Measurements from ENCODE around the gene TPPP3. TPM values are rescaled to one million over a fixed set of nuclear protein-coding genes. Genes with fewer than 3 reads are reported as not detected.
"Not testable (repeated sequence)": the region's sequence is repeated elsewhere in the genome, so short reads cannot be mapped to it uniquely, and the experiment has no call there.

The TPPP3 gene
- total RNA-seq, 1 donor from 2014 or later: 135 TPM

DNA sequence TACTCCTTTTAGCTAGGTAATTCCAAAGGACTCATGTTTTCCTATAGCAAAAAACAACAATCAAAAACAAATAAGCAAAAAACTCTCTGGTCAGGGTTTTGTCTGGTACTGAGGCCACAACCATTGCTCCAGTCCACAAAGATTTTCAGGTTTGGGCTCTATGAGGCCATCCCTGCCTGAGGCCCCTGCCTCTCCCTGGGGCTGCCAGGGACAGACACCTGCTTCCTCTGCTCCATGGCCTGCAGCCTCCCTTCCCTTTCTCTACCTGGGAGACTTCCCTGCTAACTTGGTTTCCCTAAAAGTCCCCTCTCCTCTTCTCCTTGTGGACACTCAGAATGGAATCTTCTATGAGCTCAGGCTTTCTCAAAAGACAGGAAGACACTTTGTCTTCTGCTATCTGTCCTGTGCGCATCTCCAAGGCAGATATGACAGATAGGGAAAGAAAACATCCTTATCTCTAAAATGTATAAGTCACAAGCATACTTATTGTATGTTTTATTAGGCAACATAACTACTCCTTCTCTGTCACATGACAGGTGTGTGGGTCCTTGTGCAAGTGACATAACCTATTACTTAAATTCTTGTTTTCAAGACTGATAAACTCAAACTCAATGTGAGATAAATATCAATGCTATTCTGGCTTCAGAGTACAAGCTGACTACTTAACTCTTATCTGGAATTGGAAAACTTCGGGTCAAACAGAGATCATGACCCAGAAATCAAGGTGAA is 24.2 kb upstream of the TPPP3 start:
- H3K4me1 ChIP-seq (ENCODE audit: control insufficient read depth in 3 of 3, insufficient read depth in 3 of 3, low read length in 3 of 3): peaks cover 9 to 22% (median 10%) of the 10 kb centered on the region in 3 donors
- H3K27me3 ChIP-seq (ENCODE audit: control insufficient read depth in 3 of 3, insufficient read depth in 3 of 3, low read length in 3 of 3): no peaks in the 10 kb centered on the region
- H3K4me3 ChIP-seq (ENCODE audit: low read length in 3 of 3): no peak overlapping the region
- no peak overlapping the region for H3K27ac ChIP-seq (ENCODE audit: low read depth, low read length)
- H3K36me3 ChIP-seq (ENCODE audit: control insufficient read depth in 3 of 3, insufficient read depth in 3 of 3, low read length in 3 of 3): no peaks in the 10 kb centered on the region
- H3K9me3 ChIP-seq (ENCODE audit: control insufficient read depth in 3 of 3, low read length in 3 of 3): no peaks in the 10 kb centered on the region
- no peak overlapping the region for H3K9ac ChIP-seq (ENCODE audit: low read depth in 1 of 3, low read length in 3 of 3)

GRCh38 chr16:67415872-67416793 is 22.8 kb upstream of the TPPP3 start, which contains the start of gene ZDHHC1:
TSS of gene ZDHHC1 (minus strand) at chr16:67416477. CDS start at chr16:67407775, 8,702 bp downstream.
- Histone ChIP-seq H3K27ac (ENCODE audit: low read depth, low read length) (peak within 1 kb of the TSS; percentile 80), H3K27me3 (ENCODE audit: control insufficient read depth in 3 of 3, insufficient read depth in 3 of 3, low read length in 3 of 3) (no peaks in the 10 kb centered on the region), H3K4me1 (ENCODE audit: control insufficient read depth in 3 of 3, insufficient read depth in 3 of 3, low read length in 3 of 3) (peaks cover 9 to 22% (median 10%) of the 10 kb centered on the region in 3 donors), H3K4me3 (ENCODE audit: low read length in 3 of 3) (peak within 1 kb of the TSS; percentile 78 to 83 (median 82)), H3K36me3 (ENCODE audit: control insufficient read depth in 3 of 3, insufficient read depth in 3 of 3, low read length in 3 of 3) (no peaks in the 10 kb centered on the region), H3K9ac (ENCODE audit: low read depth in 1 of 3, low read length in 3 of 3) (peak within 1 kb of the TSS; percentile 77 to 88 (median 86)), H3K9me3 (ENCODE audit: control insufficient read depth in 3 of 3, low read length in 3 of 3) (no peaks in the 10 kb centered on the region)

DNA sequence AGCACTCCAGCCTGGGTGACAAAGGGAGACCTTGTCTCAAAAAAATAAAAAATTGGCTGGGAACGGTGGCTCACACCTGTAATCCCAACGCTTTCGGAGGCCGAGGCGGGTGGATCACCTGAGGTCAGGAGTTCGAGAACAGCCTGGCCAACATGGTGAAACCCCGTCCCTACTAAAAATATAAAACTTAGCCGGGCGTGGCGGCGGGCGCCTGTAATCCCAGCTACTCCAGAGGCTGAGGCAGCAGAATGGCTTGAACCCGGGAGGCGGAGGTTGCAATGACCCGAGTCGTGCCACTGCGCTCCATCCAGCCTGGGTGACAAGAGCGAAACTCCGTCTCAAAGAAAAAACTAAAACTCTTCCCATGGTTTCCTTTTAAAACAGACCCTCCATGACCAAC is 22.1 kb upstream of the TPPP3 start:
- Histone ChIP-seq H3K4me1 (ENCODE audit: control insufficient read depth in 3 of 3, insufficient read depth in 3 of 3, low read length in 3 of 3) (peaks cover 9 to 22% (median 10%) of the 10 kb centered on the region in 3 donors), H3K4me3 (ENCODE audit: low read length in 3 of 3) (peak overlapping the region; percentile 78 to 83 (median 82)), H3K27ac (ENCODE audit: low read depth, low read length) (peak overlapping the region; percentile 80), H3K9ac (ENCODE audit: low read depth in 1 of 3, low read length in 3 of 3) (peak overlapping the region; percentile 77 to 88 (median 86))
- H3K36me3 ChIP-seq (ENCODE audit: control insufficient read depth in 3 of 3, insufficient read depth in 3 of 3, low read length in 3 of 3); H3K27me3 ChIP-seq (ENCODE audit: control insufficient read depth in 3 of 3, insufficient read depth in 3 of 3, low read length in 3 of 3); H3K9me3 ChIP-seq (ENCODE audit: control insufficient read depth in 3 of 3, low read length in 3 of 3): not testable (repeated sequence)

DNA sequence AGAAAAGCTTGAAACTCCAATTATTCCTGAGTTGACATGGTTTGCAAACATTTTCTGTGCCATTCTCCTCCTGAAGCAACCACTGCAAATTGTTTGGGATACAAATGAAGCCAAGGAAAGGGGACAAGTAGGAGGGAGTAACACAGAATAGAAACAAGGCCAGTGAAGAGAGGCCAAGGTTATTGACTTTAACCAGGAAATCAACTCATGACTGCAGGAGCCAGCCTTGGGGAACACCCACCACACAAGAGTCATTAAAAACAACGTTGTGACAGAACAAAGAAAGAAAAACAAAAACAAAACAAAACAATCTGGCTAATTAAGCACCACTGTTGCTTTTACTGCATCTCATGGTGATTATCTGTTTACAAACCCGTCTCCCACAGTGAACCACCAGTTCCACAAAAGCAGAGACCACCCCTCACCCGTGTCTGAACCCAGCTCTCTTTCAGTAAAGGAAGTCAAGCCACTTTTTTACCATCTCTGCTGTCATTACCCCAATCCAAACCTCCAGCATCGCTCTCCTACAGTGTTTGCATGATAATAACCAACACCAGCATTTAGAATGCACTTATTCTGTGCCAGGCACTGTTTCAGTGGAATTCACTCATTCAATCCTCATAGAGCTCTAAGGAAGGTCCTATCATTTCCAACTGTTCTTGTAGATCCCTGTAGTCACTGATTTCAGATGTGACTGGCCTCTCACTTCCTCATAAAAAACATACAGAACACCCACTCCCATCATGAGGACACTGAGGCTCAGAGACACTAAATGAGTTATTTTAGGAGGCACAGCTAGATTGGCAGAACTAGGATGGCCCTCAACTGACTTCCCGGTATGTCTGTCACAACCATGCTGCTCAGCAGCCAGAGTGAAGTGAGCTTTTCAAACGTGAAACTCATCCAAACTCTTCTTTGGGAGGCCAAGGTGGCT is 20.9 kb upstream of the TPPP3 start:
- H3K27me3 ChIP-seq (ENCODE audit: control insufficient read depth in 3 of 3, insufficient read depth in 3 of 3, low read length in 3 of 3): no peaks in the 10 kb centered on the region
- H3K4me3 ChIP-seq (ENCODE audit: low read length in 3 of 3): no peak overlapping the region
- no peaks in the 10 kb centered on the region for H3K36me3 ChIP-seq (ENCODE audit: control insufficient read depth in 3 of 3, insufficient read depth in 3 of 3, low read length in 3 of 3)
- no peak overlapping the region for H3K27ac ChIP-seq (ENCODE audit: low read depth, low read length)
- H3K4me1 ChIP-seq (ENCODE audit: control insufficient read depth in 3 of 3, insufficient read depth in 3 of 3, low read length in 3 of 3): peaks cover 9 to 32% (median 13%) of the 10 kb centered on the region in 3 donors
- no peaks in the 10 kb centered on the region for H3K9me3 ChIP-seq (ENCODE audit: control insufficient read depth in 3 of 3, low read length in 3 of 3)
- no peak overlapping the region for H3K9ac ChIP-seq (ENCODE audit: low read depth in 1 of 3, low read length in 3 of 3)

DNA sequence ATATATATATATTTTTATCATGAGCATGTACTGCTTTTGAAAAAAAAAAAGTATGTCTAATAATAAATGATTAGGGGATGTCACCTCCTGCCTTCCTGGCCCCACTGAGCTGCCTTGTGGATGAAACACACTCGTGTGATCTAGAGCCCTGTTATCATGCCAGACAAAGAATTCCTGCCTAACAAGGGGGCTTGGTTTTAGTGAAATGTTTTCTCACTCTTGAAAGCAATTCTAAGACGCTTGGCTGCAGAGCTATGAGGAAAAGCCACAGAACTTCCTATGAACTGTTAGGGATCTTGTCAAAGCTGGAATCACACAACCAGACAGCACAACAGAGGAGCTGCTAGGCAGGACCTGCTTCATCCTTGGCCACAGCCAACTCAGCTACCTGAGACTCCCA is 19.0 kb upstream of the TPPP3 start:
- H3K36me3 ChIP-seq (ENCODE audit: control insufficient read depth in 3 of 3, insufficient read depth in 3 of 3, low read length in 3 of 3): no peaks in the 10 kb centered on the region
- H3K4me3 ChIP-seq (ENCODE audit: low read length in 3 of 3): no peak overlapping the region
- H3K27me3 ChIP-seq (ENCODE audit: control insufficient read depth in 3 of 3, insufficient read depth in 3 of 3, low read length in 3 of 3): no peaks in the 10 kb centered on the region
- H3K27ac ChIP-seq (ENCODE audit: low read depth, low read length): no peak overlapping the region
- H3K9me3 ChIP-seq (ENCODE audit: control insufficient read depth in 3 of 3, low read length in 3 of 3): no peaks in the 10 kb centered on the region
- H3K9ac ChIP-seq (ENCODE audit: low read depth in 1 of 3, low read length in 3 of 3): no peak overlapping the region
- peaks cover 10 to 43% (median 19%) of the 10 kb centered on the region in 3 donors for H3K4me1 ChIP-seq (ENCODE audit: control insufficient read depth in 3 of 3, insufficient read depth in 3 of 3, low read length in 3 of 3)

- Histone ChIP-seq H3K27ac (ENCODE audit: low read depth, low read length) (no peak overlapping the region), H3K36me3 (ENCODE audit: control insufficient read depth in 3 of 3, insufficient read depth in 3 of 3, low read length in 3 of 3) (no peaks in the 10 kb centered on the region), H3K9ac (ENCODE audit: low read depth in 1 of 3, low read length in 3 of 3) (no peak overlapping the region), H3K27me3 (ENCODE audit: control insufficient read depth in 3 of 3, insufficient read depth in 3 of 3, low read length in 3 of 3) (no peaks in the 10 kb centered on the region), H3K9me3 (ENCODE audit: control insufficient read depth in 3 of 3, low read length in 3 of 3) (no peaks in the 10 kb centered on the region), H3K4me1 (ENCODE audit: control insufficient read depth in 3 of 3, insufficient read depth in 3 of 3, low read length in 3 of 3) (peaks cover 15 to 48% (median 25%) of the 10 kb centered on the region in 3 donors), H3K4me3 (ENCODE audit: low read length in 3 of 3) (no peak overlapping the region)
Observed at GRCh38 chr16:67411339-67411738, 18.0 kb upstream of the TPPP3 start.

GRCh38 chr16:67409631-67410030 is 16.3 kb upstream of the TPPP3 start:
- Histone ChIP-seq H3K4me3 (ENCODE audit: low read length in 3 of 3) (no peak overlapping the region), H3K36me3 (ENCODE audit: control insufficient read depth in 3 of 3, insufficient read depth in 3 of 3, low read length in 3 of 3) (no peaks in the 10 kb centered on the region), H3K4me1 (ENCODE audit: control insufficient read depth in 3 of 3, insufficient read depth in 3 of 3, low read length in 3 of 3) (peaks cover 25 to 58% (median 42%) of the 10 kb centered on the region in 3 donors), H3K9me3 (ENCODE audit: control insufficient read depth in 3 of 3, low read length in 3 of 3) (no peaks in the 10 kb centered on the region), H3K9ac (ENCODE audit: low read depth in 1 of 3, low read length in 3 of 3) (no peak overlapping the region), H3K27ac (ENCODE audit: low read depth, low read length) (no peak overlapping the region), H3K27me3 (ENCODE audit: control insufficient read depth in 3 of 3, insufficient read depth in 3 of 3, low read length in 3 of 3) (no peaks in the 10 kb centered on the region)

DNA sequence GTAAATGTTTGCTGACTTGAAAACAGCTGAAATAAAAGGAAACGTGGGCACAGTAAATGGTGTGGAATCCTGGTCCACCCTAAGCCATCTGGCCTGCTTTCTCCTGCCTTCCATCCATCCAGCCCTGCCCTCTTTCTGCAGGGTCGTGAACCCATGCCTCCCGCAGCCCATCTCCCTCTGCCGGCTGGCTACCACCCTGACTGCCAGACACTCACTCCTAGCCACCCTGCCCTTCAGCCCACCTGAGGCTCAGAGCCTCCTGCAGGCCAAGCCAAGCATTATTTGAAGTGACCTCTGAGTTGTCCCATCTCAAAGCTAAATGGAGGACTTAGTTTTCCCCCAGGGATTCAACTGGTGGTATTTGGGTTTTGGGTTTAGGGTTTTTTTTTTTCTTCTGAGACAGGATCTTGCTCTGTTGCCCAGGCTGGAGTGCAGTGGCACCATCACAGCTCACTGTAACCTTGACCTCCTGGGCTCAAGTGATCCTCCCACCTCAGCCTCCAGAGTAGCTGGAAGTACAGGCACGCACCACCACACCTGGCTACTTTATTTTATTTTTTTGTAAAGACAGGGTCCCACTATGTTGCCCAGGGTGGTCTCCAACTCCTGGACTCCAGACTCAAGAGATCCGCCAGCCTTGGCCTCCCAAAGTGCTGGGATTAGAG is 14.6 kb upstream of the TPPP3 start:
- Histone ChIP-seq H3K4me1 (ENCODE audit: control insufficient read depth in 3 of 3, insufficient read depth in 3 of 3, low read length in 3 of 3) (peaks cover 25 to 57% (median 46%) of the 10 kb centered on the region in 3 donors), H3K9me3 (ENCODE audit: control insufficient read depth in 3 of 3, low read length in 3 of 3) (no peaks in the 10 kb centered on the region), H3K27me3 (ENCODE audit: control insufficient read depth in 3 of 3, insufficient read depth in 3 of 3, low read length in 3 of 3) (no peaks in the 10 kb centered on the region), H3K9ac (ENCODE audit: low read depth in 1 of 3, low read length in 3 of 3) (peak overlapping the region in 1 of 3 donors; percentile 71), H3K4me3 (ENCODE audit: low read length in 3 of 3) (no peak overlapping the region), H3K36me3 (ENCODE audit: control insufficient read depth in 3 of 3, insufficient read depth in 3 of 3, low read length in 3 of 3) (no peaks in the 10 kb centered on the region), H3K27ac (ENCODE audit: low read depth, low read length) (peak overlapping the region; percentile 89)

All from skeletal muscle tissue (tissue), 4 donors.